Activated CD8-positive, alpha-beta memory T cell treated with anti-CD3 and anti-CD28 coated beads for 4 hours (primary cell): Measurements from ENCODE around the gene PIGT.

Source experiments
- DNase-seq, 2 donors: peaks; one replicate each; pipeline ENCODE4 v3.0.0-alpha.2; 2020; ENCODE audit warnings: low read depth in 2 of 2

PIGT gene

DNA sequence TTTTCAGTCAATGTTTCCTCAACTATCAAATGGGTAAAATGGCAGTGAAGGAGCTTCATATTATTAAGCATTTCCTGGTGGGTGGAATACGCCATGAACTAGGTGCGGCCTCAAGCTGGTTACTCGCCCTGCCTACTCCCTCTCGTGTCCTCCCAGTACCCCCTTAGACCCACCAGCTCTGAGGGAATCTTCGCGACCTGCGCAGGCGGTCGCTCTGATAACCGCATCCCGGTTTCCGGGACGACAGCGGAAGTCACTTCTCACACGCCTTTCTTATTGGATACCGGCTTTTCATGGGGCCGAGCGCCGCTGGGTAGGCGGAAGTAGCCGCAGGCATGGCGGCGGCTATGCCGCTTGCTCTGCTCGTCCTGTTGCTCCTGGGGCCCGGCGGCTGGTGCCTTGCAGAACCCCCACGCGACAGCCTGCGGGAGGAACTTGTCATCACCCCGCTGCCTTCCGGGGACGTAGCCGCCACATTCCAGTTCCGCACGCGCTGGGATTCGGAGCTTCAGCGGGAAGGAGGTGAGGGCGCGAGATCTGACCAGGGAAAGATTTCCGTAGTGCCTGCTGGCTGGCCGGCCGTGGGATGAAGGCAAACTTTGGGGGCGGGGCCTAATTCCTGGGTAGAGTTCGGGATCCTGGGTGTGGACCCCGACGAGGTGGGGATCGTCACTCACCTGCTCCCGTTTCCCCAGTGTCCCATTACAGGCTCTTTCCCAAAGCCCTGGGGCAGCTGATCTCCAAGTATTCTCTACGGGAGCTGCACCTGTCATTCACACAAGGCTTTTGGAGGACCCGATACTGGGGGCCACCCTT lies at the start of gene PIGT:
PIGT (plus strand) TSS at position 320 of the 816 bp plus-strand sequence; CDS start at position 336, 16 bp downstream.
- peak; percentile 81 to 89 for DNase-seq

DNA sequence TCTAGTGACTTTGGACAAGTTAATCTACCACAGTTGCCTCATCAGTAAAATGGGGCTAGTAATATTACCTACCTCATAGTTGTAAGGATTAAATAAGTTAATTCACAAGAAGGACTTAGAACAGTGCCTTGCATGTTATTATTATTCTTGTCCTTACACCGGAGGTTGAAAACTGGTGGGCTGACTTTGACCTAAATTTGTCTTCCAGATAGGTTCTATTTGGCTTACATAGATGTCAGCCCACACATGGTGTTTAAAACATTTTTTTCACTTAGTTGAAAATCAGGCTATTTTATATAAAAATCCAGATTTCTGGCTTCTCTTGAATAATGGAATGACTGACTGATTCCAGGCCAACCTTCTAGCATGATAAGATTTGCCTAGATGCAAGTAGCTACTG lies 49.7 kb upstream of the PIGT start:
- DNase-seq = no peak

DNA sequence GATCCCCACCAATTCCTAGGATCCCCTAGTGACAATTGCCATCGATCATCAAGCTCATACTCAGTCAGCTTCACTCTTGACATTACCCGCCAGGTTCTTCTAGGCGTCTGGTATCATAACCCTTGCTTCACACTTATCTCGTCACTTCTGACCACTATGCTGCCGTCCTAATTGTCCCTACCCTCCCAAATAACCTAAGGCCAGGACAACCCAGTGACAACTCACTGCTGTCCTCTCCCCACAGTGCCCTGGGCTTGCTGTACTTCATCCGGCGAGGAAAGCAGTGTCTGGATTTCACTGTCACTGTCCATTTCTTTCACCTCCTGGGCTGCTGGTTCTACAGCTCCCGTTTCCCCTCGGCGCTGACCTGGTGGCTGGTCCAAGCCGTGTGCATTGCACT lies 49.3 kb upstream of the PIGT start:
- no peak for DNase-seq

GRCh38 chr20:45367126-45367525 lies 48.8 kb upstream of the PIGT start:
- DNase-seq = no peak

DNA sequence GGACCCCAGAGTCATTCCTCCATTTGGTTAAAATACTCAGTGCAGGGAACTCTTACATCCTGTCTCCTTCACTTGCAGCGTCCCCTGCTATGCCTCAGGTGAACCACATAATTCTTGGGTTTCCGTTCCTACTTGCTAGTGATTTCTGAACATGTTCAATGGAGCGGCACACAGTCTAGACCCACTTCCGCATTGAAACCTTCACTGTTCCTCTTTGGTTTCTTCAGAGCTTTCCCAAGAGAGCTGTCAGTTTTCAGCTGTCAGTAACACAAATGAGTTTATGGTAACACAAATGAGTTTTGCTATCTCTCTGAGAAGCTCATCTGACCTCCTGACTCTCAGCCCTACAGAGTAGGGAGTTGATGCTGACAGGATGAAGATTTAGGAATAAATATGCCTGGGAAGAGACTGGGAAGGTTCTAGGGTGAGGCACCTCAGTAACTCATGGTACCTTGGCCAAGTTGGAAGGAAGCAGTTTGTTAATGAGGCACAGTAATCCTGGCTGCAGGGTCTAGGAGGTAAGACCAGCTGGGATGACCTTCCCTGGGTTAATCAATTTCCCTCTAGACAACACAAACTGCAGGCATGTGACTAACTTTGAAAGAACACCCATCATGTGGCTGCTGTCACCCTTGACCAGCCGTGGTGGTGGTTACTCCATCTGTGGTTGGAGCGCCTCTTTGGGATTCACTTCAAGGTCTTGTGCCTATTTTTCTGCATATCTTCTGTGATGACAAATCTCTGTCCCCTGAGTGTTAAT lies 47.5 kb upstream of the PIGT start:
- DNase-seq = no peak

GRCh38 chr20:45370571-45371160 lies 45.3 kb upstream of the PIGT start:
- DNase-seq = no peak

GRCh38 chr20:45372241-45372640 lies 43.7 kb upstream of the PIGT start:
- DNase-seq = no peak

- no peak for DNase-seq
Measured at GRCh38 chr20:45372646-45373352, 43.1 kb upstream of the PIGT start.

DNA sequence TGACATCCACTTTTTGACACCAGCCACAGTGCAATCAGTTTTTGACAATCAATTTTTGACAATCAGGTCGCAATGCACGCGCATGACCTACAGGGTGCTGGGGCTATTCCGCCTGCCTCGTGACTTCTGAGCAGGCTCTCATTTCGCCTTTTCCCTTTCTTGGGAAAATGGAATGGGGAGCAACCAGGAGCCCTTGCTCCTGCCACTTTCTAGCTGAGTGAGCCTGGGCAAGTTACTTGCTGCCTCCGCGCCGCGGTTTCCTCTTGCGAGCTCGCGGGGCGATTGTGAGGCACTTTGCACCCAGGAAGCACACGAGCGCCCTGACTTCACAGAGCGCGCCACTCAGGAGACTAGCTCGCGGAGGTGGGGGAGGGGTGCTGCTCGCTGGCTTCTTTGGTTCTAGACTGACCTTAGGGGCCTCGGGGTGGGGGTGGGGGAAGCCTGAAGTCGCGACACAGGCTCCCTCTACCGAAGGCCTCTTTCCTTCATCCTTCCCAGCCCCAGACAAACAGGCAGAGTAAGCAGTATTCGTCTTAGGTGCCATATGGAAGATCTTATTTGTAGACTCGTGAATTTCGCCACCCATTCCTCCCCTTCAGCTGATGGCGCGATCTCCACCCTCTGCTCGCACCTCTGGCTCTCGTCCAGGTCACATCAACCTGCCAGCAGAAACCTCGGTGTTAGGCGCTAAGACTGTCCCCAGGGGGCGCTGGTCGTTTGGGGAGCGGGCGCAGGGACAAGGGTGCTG lies 42.4 kb upstream of the PIGT start:
- peak; percentile 77 to 82 for DNase-seq

DNA sequence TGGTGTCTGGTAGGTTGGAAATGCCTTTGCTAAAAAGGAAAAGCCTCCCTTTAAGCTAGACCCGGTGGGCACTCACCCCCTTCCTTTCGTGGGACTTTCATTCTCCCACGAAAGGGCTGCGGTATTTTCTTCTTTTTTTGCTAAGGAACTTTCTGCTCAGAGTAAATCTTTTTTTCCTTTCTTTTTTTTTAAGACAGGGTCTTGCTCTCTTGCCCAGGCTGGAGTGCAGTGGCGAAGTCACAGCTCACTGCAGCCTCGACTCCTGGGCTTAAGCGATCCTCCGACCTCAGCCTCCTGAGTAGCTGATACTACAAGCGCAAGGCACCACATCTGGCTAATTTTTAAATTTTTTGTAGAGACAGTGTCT lies 41.9 kb upstream of the PIGT start:
- no peak for DNase-seq

DNA sequence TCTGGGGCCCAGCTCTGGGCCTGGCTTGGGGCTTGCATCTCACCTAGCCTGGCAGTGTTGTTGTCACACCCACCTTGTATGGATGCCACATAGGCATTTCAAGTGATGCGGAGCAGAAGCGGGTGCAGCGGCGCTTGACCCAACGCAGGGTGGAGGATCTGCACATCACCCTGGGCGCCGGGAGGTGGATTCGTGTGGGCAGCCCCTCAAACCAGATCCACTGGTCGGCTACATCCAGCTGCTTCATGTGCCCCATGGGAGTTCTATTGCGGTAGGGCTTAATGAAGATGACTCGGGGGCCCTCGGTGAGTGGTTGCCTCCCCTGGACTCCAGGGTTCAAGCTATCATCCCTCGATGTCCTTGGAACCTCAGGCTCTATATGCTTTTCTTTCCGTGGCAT lies 41.0 kb upstream of the PIGT start:
- no peak for DNase-seq

GRCh38 chr20:45377269-45377668 lies 38.7 kb upstream of the PIGT start:
- DNase-seq = no peak

- no peak for DNase-seq
Measured at GRCh38 chr20:45378191-45378590, 37.8 kb upstream of the PIGT start, which contains the start of gene TP53TG5. TSS of gene TP53TG5 (minus strand) at chr20:45378325. CDS start at chr20:45378236, 89 bp downstream.

DNA sequence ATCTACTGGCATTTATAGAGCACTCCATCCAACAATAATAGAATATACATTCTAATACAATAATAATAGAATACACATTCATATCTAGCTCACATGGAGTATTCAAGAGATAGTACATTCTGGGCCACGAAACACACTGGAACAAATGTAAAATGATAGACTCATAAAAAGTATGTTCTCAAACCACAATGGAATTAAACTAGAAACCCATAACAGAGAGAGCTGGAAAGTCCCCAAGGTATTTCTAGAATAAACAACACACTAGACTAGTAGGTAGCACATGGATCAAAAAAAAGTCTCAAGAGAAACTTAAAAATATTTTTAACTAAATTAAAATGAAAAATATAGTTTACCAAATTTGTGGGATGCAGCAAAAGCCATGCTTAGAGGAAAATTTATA lies 28.7 kb upstream of the PIGT start:
- DNase-seq = no peak

DNA sequence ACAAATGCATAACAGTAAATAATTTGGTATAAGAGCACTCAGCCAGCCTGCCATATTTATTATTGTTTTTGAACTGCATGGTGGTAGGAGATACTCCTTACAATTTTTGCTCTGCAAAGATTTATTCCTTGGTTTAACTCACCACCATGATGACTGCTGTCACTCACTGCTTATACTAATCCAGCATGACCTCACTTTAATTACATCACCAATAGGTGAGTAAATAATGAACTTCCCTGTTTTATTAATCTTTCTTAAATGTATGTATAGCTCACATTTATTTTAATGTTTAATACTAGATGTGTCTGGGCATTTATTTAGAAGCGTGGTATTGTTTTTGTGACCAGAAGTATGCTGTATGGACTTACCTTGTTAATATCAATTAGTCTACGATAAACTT lies 25.0 kb upstream of the PIGT start:
- DNase-seq = no peak

GRCh38 chr20:45391559-45391958 lies 24.4 kb upstream of the PIGT start:
- DNase-seq = no peak

DNA sequence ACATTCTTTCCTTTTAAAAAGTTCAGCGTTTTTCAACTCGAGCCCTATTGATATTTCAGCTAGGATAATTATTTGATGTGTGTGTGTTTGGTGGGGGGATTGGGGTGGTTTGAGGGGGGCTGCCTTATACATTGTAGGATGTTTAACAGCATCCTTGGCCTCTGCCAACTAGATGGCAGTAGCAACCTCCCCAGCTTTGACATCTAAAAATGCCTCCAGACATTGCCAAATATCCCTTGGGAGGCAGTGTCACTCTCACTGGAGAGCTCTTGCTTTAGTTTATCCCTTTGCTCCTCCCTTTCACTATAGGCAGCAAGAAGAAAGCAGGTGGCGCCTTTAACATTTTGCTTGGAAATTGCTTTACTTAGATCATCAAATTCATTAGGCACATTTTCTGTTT lies 23.2 kb upstream of the PIGT start:
- no peak for DNase-seq

- no peak for DNase-seq
Measured at GRCh38 chr20:45394221-45395113, 21.5 kb upstream of the PIGT start.

DNA sequence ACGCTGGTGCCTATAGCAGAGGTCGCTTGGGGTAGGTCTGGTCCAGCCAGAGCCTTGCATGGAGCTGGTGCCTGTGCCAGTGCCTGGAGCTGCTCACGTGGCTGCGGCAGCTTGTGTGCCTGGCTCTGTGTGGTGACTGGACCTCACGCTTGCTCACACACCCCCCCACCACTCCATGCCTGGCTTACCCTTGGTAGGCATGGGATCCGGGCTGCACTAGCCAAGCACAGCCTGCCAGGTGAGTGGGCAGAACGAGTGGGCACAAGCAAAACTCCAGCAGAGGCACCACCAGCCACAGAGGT lies 20.9 kb upstream of the PIGT start:
- no peak for DNase-seq

DNA sequence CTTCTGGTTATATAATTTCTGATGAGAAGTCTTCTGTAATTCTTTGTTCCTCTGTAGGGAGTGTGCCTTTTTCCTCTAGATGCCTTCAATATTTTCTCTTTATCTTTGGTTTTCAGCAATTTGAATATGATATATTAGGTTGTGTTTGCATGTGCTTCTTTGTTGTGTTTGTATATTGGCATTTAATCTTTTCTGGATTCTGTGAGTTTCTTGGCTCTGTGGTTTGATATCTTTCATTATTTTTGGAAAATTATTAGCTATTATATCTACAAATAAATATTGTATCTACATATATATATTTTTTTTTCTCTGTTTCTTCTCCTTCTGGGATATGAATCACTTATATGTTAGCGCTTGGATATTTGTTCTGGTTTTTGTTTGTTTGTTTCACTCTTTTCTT lies 16.9 kb upstream of the PIGT start:
- DNase-seq = no peak
